ENCODE measurements around the gene CLEC17A. TPM values are rescaled to one million over a fixed set of nuclear protein-coding genes. Genes with fewer than 3 reads are reported as not detected.
A peak's percentile ranks its signal among the peaks of the same experiment; 100 is the strongest.
"Not testable (repeated sequence)": the region's sequence is repeated elsewhere in the genome, so short reads cannot be mapped to it uniquely, and the experiment has no call there.

Gene CLEC17A, protein sequence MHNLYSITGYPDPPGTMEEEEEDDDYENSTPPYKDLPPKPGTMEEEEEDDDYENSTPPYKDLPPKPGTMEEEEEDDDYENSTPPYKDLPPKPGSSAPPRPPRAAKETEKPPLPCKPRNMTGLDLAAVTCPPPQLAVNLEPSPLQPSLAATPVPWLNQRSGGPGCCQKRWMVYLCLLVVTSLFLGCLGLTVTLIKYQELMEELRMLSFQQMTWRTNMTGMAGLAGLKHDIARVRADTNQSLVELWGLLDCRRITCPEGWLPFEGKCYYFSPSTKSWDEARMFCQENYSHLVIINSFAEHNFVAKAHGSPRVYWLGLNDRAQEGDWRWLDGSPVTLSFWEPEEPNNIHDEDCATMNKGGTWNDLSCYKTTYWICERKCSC
- total RNA-seq, result not detected
- long read RNA-seq, result 0 reads

DNA sequence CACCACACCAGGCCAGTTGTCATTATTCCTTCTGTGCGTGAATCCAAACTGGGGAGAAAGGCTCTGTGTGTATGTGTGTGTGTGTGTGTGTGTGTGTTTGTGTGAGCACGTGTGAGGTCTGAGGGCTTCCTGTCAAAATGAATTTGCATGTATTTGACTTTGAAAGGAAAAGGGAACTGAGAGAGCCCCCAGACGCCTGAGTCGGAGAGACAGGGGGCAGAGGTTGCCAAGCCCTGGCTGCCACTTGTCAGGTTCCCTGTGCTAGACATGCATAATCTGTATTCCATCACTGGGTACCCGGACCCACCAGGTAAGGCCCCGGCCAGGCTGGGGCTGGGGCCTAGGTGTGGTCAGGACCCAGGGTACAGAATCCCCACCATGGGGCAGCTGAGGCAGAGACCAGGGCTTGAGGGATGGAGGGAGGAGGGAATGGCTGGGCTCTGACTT is at the start of gene CLEC17A:
TSS of gene CLEC17A (plus strand) at position 191 of the 447 bp plus-strand sequence. CDS start at position 268, 77 bp downstream.
- Histone ChIP-seq H3K27ac (no peak within 1 kb of the TSS), H3K36me3 (no peaks in the 10 kb centered on the region), H3K4me3 (no peak within 1 kb of the TSS), H3K9me3 (no peaks in the 10 kb centered on the region), H3K4me1 (no peaks in the 10 kb centered on the region), H3K27me3 (ENCODE audit: low read depth) (no peaks in the 10 kb centered on the region)
- ATAC-seq, result no peak
- intact Hi-C loops (cut with DNase I), result no loop called here
- TF ChIP-seq, protein P1, sequence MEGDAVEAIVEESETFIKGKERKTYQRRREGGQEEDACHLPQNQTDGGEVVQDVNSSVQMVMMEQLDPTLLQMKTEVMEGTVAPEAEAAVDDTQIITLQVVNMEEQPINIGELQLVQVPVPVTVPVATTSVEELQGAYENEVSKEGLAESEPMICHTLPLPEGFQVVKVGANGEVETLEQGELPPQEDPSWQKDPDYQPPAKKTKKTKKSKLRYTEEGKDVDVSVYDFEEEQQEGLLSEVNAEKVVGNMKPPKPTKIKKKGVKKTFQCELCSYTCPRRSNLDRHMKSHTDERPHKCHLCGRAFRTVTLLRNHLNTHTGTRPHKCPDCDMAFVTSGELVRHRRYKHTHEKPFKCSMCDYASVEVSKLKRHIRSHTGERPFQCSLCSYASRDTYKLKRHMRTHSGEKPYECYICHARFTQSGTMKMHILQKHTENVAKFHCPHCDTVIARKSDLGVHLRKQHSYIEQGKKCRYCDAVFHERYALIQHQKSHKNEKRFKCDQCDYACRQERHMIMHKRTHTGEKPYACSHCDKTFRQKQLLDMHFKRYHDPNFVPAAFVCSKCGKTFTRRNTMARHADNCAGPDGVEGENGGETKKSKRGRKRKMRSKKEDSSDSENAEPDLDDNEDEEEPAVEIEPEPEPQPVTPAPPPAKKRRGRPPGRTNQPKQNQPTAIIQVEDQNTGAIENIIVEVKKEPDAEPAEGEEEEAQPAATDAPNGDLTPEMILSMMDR (IDR thresholded peaks at IDR 0.05), result no peak
- DNase-seq, result no peak

DNA sequence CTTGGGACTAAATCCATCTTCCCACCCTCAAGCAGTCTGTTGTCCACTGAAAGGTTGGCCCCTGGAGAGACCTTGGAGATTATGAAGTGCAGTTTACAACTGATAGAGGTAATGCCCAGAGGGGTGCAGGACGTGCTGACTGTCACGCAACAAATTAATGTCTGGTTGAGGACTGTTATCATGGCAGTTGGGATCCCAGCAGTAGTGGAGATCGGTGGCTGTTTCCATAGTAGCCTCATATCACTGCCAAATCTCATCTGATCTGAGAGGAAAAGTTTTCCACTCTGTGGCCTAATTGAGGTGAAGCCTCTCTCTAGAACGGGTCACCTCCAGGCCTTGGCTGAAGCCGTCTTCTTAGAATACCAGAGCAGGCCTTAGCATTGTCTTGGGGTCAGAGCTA is 49.4 kb upstream of the CLEC17A start:
- H3K4me1 ChIP-seq, result peaks cover 37% of the 10 kb centered on the region
- no peak for DNase-seq
- no peaks in the 10 kb centered on the region for H3K9me3 ChIP-seq
- peaks cover 4% of the 10 kb centered on the region for H3K36me3 ChIP-seq
- no peaks in the 10 kb centered on the region for H3K27me3 ChIP-seq (ENCODE audit: low read depth)
- intact Hi-C loops (cut with DNase I), result no loop called here
- no peak for ATAC-seq
- H3K4me3 ChIP-seq, result no peak overlapping the region
- TF ChIP-seq, protein P1 (IDR thresholded peaks at IDR 0.05), result no peak
- no peak overlapping the region for H3K27ac ChIP-seq

DNA sequence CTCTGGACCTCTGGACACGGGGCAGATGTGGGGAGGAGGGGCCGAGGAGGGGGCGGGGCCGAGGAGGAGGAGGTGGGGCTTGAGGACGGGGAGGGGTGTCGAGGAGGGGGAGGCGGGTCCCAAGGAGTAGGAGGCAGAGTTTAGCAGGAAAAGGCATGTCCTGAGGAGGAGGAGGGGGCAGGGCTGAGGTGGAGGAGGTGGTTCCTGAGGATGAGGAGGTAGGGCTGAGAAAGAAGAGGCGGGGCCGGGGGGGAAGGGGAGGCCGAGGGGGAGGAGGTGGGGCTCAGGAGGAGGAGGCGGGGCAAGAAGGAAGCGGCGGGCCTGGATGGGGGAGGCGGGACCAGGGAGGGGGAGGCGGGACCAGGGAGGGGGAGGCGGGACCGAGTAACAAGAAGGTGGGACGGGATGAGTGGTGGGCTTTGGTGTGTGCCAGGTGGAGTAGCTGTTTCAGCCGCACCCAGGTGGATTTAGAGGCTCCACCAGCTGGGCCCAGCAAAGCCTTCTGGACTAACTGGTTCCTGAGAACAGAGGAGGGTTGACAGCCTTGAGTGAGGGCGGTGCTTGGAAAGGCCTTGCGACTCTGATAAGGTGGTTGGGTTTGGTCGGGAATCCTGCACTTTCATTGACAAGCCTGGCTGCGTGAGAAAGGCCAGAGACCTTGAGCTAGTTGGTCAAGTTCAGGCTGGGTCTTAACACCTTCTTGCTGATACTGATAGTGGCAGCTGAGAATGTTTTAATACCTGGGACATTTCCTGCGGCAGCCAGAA is 45.8 kb upstream of the CLEC17A start:
- H3K27me3 ChIP-seq (ENCODE audit: low read depth), result no peaks in the 10 kb centered on the region
- H3K9me3 ChIP-seq, result no peaks in the 10 kb centered on the region
- H3K4me3 ChIP-seq, result peak overlapping the region; percentile 40
- DNase-seq (peak; percentile 90), ATAC-seq (peak; percentile 93)
- peaks cover 4% of the 10 kb centered on the region for H3K36me3 ChIP-seq
- TF ChIP-seq, protein P1 (IDR thresholded peaks at IDR 0.05), result no peak
- no peak overlapping the region for H3K27ac ChIP-seq
- H3K4me1 ChIP-seq, result peaks cover 19% of the 10 kb centered on the region
- intact Hi-C loops (cut with DNase I), result no loop called here

DNA sequence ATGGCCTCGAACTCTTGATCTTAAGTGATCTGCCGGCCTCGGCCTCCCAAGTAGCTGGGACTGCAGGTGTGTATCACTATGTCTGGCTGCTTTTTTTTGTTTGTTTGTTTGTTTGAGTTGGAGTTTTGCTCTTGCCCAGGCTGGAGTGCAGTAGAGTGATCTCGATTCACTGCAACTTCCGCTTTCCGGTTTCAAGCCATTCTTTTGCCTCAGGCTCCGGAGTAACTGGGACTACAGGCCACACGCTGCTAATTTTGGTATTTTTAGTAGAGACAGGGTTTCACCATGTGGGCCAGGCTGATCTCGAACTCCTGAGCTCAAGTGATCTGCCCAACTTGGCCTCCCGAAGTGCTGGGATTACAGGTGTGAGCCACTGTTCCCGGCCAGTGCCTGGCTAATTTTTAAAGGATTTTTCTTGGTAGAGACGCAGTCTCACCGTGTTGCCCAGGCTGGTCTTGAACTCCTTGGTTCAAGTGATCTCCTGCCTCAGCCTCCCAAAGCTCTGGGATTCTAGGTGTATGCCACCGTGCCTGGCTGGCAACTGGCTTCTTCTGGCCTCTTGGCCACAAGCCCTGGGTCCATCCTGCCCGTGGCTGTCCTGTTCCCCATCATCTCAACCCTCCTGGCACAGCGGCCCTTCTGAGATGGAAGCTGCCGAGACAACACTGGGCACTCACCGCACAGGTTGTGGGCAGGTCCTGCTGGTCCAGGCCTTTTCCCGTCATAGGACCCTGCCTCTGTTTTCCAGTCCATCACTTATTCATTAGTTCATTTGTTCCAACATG is 42.0 kb upstream of the CLEC17A start:
- peaks cover 28% of the 10 kb centered on the region for H3K4me1 ChIP-seq
- H3K27ac ChIP-seq, result no peak overlapping the region
- ATAC-seq, result no peak
- H3K4me3 ChIP-seq, result no peak overlapping the region
- H3K27me3 ChIP-seq (ENCODE audit: low read depth), result no peaks in the 10 kb centered on the region
- no peak for DNase-seq
- intact Hi-C loops (cut with DNase I), result no loop called here
- H3K36me3 ChIP-seq, result peaks cover 4% of the 10 kb centered on the region
- H3K9me3 ChIP-seq, result no peaks in the 10 kb centered on the region
- TF ChIP-seq, protein P1 (IDR thresholded peaks at IDR 0.05), result no peak

DNA sequence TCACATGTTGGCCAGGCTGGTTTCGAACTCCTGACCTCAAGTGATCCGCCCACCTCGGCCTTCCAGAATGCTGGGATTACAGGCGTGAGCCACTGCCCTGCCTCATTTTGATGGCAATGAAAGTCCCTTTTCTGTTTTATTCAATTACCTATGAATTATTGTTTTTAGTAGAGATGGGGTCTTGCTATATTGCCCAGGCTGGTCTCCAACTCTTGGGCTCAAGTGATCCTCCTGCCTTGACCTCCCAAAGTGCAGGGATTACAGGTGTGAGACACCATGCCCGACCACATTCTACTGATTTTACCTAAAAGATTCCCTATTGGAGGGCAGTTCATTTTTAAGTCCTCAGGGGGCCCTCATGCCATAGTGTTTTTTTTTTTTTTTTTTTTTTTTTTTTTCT is 40.9 kb upstream of the CLEC17A start:
- DNase-seq, result not testable (repeated sequence)

More for the DNA sequence above, 40.9 kb upstream of the CLEC17A start:
- H3K27ac ChIP-seq; H3K4me3 ChIP-seq; ATAC-seq; intact Hi-C loops (cut with DNase I); H3K9me3 ChIP-seq; H3K27me3 ChIP-seq (ENCODE audit: low read depth); H3K36me3 ChIP-seq: not testable (repeated sequence)
- peaks cover 24% of the 10 kb centered on the region for H3K4me1 ChIP-seq

All from lower lobe of right lung (tissue), 2 donors.